IPS DF 19.7 (cell line): ENCODE results near the gene FAM131B.

ENCODE experiments used
- DNase-seq: peaks from one replicate; pipeline ENCODE4 v3.0.0-alpha.2; 2013; ENCODE audit warnings: low read depth, low spot score

FAM131B gene

DNA sequence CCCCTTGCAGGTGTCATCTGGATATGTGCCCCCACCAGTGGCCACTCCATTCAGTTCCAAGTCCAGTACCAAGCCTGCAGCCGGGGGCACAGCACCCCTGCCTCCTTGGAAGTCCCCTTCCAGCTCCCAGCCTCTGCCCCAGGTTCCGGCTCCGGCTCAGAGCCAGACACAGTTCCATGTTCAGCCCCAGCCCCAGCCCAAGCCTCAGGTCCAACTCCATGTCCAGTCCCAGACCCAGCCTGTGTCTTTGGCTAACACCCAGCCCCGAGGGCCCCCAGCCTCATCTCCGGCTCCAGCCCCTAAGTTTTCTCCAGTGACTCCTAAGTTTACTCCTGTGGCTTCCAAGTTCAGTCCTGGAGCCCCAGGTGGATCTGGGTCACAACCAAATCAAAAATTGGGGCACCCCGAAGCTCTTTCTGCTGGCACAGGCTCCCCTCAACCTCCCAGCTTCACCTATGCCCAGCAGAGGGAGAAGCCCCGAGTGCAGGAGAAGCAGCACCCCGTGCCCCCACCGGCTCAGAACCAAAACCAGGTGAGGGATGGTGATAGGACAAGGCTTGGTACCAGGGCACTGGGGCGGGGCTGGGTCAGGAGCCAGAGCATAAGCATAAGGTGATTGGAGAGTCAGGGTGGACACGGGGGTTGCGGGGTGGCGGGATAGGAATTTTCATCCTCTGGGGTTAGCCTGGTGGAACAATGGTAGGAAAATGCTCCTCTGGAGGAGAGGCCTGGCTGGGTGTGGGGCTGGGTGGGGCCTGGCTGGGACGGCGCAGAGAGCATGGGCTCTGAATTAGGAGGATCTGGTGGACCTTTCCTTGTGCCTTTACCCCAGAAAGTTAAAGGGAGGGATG lies 20.5 kb upstream of the FAM131B start:
- no peak for DNase-seq

DNA sequence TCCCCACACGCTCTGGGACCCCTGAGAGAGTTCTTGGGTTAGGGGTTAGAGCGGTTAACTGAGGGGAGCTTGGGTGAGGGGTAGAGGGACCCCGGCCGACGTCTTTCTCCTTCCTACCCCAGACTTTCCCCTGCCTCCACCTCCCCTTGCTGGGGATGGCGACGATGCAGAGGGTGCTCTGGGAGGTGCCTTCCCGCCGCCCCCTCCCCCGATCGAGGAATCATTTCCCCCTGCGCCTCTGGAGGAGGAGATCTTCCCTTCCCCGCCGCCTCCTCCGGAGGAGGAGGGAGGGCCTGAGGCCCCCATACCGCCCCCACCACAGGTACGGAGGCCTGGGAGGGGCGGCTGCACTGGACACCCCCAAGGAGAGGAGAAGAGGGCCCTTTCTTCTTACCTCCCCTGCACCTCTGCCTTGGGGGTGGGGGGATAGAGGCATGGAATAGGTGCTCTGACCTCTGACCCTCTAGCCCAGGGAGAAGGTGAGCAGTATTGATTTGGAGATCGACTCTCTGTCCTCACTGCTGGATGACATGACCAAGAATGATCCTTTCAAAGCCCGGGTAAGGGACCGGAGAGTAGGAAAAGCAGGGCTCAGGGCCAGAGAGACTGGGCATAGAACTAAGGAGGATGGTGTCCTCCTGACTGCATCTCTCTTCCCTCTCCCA lies 19.7 kb upstream of the FAM131B start:
- DNase-seq = no peak

DNA sequence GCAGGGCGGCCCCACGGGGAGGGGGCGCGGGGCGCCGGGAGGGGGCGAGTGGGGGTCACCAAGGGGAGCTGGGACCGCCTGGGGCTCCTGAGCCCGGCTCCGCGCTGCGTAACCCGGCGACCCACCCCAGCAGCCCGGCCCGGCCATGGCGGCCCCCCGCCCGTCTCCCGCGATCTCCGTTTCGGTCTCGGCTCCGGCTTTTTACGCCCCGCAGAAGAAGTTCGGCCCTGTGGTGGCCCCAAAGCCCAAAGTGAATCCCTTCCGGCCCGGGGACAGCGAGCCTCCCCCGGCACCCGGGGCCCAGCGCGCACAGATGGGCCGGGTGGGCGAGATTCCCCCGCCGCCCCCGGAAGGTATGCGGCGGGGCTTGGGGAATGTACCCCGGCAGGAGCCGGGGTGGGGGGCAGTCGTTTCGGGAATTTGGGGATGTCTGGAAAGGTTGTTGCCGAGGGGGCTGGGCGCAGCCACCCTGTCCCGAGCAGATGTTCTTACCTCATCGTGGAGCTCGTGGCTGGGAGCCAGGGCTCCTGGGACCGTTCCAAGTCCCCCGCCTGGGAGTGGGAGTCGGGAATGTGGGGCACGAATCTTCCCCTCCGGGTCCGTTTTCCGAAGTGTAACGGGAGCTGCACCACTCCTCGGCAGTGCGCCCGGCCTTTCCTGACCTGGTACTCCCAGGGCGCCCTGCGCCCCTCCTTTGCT lies 19.1 kb upstream of the FAM131B start:
- DNase-seq = no peak

DNA sequence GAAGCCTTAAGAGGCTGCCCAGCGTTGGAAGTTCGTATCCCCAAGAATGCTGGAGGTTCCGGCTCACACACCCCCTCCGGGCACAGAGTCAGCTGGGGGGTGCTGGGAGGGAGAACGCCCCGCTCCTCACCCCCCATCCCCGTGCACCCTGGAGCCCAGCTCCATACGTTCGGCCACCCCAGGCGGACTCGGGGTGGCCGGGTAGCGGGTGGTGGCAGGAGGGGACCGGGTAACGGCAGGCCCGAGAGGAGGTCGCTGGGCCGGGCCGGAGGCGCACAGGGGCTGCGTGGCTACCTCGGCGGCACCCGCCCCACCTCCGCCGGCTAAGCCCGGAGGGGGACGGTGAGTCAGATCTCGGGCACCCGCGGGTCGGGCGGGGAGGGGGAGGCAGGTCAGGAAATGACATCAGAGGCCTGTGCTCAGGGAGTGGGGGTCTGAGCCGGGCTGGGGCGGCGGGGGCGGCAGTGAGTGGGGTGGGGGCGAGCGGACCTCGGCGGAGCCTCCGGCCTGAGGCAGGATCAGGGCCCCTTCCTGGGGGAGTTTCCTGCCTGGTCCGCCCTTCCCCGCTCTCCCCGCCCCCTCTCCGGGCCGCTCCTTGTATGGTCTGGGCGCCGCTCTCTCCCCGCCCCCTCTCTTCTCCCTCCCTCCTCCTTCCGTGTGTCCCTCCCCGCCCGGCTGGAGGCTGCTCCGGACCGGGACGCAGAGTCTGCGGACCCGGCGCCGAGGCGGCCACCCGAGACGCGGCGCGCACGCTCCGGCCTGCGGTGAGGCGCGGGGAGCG lies 18.3 kb upstream of the FAM131B start, which contains the start of gene ZYX:
Gene ZYX, plus strand, starts transcription at position 700 of the 781 bp plus-strand sequence. CDS start 227 bp downstream, outside the sequence.
- peak; percentile 50 for DNase-seq

DNA sequence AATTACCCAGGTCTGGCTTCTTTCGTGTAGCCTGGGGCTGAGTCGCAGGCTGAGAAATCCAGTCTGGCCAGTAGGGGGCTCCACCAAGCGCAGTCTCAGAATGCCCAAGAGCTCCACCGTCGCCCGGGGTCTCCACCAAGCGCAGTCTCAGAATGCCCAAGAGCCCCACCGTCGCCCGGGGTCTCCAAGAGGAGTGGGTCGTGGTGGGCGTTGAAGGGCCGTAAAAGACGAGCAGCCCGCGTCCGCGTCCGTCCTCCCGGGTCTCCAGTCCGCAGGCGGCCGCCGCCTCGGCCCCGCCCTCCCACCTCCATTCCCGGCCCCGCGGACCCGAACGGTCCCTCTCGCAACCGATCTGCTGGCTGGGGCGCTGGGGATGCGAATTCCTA lies 17.7 kb upstream of the FAM131B start:
- DNase-seq = no peak

DNA sequence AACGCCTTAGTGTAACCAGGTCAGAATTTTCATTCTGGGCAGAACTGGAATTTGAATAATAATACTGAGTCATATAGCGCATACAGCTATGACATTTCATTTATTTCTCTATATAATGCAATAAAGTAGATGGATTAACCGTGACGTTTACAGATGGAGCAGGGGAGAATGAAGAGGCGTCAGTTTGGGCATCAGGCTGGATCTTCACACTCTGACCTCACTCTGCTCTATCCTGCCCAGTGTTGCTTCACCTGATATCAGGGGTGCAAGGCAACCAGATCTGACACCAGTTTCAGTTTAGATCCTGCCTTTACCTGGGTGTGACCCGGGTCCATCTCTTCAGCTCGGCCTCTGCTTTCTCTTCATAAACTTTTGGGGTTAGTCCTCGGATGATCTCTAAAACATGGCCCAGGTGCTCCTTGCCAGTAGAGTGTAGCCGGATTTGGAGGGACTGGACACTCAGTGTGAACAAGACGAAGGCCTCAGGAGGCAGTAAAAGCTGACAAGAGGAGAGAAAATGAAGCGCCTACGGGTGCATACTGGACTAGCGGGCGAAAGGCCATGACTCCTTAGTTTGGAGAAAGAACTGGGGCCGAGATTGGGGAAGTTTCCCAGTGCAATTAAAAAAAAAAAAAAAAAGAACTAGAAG lies 17.2 kb upstream of the FAM131B start:
- no peak for DNase-seq

DNA sequence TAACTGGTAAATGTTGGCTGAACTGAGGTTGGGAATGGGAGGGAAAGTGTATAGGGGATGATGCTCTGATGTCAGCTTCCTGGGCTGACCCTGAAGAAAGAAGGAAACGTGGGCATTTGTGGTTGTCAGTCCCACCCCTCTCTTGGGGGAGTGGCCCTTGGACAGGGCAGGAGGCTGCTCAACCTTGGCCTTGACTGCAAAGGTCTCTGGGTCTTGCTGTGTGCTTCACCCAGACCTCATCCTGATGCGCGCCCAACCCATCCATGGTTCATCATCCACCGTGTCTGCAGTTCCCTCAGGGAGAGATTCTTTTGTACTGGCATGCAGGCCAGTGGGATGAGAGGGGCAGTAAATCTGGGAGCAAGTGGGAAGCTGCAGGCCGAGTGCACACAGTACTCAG lies 13.9 kb upstream of the FAM131B start:
- no peak for DNase-seq

DNA sequence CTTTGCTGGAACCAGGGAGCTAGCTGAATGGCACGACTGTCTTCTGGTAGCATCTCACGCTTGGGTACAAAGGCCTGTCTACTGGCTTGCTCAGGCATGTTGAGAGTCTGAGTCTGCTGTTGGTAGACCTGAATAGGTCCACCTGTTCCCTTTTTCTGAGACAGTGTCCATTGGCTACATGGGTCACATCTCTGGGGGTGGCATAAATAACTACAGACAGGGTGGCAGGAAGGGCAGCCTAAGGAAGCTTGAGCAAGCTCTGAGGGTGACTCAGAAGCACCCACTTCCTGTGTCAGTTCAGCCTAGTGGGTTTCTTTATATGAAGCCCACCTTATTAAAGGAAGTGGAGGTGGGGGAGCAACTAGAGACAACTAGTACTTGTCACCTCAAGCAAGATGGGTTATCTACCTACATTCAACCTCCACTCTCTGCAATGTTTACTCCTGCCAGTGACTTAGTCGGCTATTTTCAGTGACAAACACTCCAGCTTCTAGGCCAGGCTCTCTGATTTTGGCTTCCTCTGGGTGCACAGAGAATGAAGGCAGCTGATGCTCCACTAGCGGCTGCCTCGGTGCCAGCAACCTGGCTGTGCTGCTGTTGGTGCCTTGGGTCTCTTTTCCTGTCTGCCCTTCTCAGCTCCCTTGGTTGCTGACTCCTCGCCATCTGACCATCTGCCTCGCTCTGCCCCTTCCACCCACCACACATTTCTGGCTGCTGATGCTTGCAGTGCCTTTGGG lies 13.0 kb upstream of the FAM131B start:
- no peak for DNase-seq

DNA sequence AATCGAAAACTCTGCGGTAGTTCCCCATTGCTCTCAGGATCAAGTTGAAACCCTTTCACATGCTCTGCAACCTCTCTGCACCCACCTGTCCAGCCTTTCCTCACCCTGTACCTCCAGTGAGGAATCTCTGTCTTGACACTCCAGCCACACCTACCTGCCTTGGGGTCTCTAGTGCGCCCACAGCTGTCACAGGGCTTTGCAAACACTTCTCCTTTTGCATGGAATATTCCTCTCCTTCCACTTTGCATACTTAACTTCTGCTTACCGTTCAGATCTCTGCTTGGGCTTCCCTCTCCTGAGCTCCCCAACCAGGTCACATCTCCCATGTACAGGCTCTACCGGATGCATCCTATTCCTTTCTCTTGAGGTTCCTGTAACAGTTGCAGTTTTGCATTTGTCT lies 12.0 kb upstream of the FAM131B start:
- DNase-seq = no peak

DNA sequence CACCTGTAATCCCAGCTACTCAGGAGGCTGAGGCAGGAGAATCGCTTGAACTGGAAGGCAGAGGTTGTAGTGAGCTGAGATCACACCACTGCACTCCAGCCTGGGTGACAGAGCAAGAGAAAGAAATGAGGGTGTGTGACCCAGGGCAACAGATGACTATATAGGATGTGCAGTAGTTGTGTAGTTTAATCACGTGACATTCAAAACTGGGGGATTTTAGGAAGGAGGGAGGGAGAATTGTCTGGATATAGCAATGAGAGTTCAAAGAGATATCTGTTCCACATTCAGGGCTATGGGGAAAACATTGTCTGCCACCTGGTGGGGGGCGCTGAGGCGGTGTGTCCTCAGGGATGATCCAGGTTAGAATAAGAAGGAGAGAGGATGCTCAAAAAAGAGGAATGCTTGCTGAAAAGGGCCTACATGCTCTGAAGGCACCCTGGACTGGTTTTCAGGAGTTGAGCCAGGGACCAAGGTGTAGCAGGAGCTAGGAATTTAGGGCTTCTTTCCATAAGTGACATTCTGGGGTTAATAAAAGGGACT lies 10.8 kb upstream of the FAM131B start:
- DNase-seq = no peak

DNA sequence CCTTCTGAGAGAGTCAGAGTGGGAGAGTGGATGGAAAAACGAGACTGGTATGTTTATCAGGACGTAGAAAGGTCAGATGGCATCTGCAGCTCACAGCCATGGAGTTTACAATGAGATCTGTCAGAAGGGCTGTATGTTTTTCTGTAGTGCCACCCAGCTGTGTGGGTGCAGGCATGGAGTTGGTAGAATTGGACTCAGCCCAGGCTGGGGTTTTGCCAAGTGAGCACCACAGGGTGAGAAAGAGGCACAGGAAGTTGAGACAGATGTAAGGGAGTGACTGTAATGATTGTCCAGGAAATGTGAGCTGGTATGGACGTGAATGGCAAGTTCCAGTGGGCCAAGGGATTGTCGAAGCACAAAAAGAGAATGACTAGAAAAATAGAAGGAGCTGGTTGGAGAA lies 9.6 kb upstream of the FAM131B start:
- DNase-seq = no peak

DNA sequence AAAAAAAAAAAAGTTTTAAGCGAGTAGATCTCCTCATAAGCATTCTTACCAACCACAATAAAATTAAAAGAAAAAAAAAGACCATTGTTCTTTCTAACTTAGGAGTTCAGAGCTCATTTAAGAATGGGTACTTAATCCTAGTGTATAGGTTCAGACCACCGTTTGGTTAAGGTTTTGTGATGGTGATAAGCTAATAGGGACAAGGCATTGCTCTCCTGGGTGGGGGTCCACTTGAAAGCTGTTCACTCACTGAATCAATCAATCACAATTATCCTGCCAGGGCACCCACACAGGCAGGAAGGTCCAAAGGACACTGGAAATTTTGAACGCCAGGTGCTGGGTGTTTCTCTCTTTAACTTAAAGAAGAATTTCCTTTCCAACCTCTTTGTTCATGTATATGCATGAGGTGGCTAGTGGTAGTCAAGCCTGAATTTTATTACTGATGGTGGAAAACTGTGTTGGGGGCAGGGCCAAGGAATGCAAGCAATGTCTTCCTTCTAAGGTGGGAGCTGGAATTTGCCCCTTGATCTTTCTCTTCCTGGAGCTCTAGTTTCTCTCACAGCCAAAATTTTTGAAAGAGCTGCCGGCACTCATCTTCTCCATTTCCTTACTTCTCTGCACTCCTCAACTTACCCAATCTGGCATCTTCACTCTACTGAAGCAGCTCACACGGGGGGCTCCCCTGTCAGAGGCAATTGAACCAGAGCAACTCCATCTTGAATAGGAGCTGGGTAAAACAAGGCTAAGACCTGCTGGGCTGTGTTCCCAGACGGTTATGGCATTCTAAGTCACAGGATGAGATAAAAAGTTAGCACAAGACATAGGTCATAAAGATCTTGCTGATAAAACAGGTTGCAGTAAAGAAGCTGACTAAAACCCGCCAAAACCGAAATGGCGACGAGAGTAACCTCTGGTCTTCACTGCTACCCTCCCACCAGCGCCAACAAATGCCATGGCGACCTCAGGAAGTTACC lies 7.5 kb upstream of the FAM131B start:
- peak; percentile 83 for DNase-seq

DNA sequence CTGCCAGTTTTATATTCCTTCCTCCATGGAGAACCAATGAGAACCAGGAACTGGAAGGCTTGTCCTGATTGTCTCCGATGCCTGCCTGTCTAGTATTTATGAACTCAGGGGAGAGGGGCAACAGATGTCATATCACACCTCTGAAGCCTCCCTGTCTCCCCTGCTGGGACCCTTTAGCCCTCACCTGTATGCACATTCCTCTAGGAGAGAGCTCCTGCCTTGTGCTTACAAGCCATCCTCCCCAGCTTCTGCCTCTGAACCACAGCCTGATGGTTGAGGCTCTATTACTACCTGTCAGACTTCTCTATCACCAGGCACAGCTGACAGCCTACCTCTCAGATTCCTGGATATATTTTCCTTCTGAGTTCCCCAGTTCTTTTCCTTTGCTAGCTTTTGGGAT lies 5.9 kb upstream of the FAM131B start:
- no peak for DNase-seq

DNA sequence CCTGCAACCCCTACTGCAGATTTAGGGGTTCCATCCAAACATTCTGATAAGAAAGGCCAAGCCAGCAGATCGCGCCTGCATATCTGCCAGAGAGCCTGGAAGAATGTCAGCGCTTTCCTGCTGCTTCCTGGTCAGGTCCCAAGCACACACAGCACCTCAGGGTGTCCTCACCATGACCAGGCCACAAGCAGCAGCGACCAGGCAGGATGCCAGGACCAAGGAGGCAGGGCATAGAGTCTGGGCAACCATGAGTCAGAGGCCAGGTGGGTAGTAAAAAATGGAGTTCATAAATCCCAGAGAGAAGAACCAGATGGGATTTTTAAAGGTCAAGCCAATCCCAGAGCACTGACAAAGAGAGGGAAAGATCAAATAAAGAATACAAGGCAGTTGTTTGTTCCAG lies 5.5 kb upstream of the FAM131B start:
- DNase-seq = no peak

DNA sequence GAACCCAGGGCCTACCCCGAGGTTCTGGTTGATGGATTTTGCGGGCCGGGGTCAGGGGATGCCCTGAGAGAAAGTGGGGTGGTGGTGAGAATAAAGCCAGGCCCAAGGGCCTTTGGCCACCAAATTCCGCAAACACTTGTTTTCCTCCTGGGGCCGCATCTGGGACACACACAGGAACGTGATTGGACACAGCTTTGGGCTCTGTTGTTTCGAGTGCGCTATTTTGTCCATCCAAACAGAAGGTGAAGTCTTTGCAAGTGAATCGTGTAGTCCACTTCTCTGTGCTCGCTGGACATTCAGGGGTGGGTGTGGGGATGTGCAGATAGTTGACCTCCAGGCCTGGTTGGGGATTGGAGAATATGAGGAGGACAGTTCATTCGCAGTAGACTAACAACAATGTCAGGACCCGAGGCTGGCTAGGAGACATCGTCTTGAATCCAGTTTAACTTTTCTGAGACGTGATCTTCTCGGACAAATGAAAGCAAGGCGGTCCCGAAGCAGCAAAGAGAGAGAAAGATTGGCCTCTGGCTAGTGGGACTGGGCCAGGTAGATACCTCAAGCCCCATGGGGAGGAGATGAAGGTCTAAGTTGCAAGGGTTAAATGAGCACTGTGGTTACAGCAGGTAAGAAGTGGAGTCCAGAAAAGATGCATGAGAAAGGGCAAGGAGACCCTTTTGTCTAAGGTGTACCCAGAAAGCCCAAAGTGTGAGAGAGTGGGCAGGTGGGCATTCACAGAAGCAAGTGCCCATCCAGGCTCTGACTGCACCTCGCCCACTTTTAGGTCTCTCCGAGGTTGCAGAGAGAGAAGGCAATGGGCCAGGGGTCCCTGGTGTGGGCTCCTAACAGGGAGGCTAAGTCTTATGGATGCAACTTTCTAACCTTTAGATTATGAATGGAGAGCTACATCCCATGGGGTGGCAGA lies 764 bp upstream of the FAM131B start:
- no peak for DNase-seq

DNA sequence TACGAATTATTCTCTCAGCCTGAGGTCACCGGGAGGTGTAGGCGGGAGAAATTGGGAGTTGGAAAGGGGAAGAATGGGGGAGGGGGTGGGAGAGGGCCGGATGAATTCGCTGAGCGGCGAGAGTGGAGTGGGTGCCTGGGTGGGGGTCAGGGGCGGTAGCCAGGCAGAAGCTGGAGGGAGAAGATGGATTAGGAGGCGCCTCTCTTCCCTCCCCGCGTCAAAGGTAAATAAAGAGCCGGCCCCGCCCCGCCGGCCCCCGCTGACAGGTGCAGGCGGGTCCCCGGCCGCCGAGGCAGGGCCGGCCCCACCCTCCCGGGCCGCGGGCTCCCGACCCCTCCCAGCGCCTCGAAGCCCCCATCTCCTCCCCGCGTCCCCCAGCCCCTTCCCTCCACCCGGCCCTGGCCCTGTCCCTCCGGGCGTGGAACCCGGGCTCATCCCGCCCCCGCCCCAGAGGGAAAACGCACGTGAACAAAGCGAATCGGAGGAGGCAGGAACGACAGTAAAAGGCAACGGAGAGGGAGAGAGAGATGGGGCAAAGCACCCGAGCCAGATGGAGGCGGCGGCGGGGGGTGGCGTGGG lies 872 bp downstream of the FAM131B start:
- DNase-seq = no peak

DNA sequence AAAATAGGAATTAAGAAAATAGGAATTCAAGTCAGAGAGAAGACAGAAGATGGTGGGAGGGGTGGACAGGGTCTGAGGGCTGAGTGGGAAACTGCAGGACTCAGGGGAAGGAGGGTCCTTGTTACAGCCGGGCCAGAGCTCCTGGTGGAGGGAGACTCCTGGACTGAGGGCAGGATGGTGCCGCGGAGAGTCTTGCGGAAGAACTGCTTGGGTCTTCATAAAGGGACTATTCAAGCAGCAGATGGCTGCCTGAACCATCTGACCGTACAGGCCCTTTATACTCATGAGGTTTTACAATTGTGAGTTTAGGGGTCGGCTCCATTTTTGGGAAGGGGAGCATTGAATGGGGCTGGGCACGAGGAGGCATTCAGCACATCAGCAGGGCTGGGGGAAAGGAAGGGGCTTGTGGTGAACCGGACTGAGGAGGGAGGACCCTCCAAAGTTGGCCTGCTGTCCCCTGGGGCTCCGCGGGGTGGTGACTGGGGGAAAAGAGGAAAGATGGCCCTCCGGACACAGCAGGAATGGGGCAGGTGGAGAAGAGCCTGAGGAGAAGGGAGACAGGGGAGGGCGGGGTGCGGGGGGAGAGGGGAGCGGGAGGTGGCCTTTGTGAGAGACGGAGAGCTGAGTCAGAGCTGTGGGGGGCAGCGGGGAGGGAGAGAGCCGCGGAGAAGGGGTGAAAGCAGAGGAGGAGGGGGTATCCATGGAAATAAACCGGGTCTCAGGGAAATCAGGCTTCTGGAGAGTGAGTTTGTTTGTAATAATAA lies 1.5 kb downstream of the FAM131B start:
- DNase-seq = no peak
